Right renal cortex interstitium (tissue), 3 donors: ENCODE results near the gene WNT5B. TPM values are rescaled to one million over a fixed set of nuclear protein-coding genes. Genes with fewer than 3 reads are reported as not detected.
"Not testable (repeated sequence)": the region's sequence is repeated elsewhere in the genome, so short reads cannot be mapped to it uniquely, and the experiment has no call there.

Experiments used
- DNase-seq, 3 donors: peaks; one replicate each; pipeline ENCODE4 v3.0.0-alpha.2; 2013; ENCODE audit warnings: low read depth in 3 of 3, low spot score in 2 of 3
- polyA plus RNA-seq, 3 donors: library from polyadenylated mRNA; unstranded; fragments of 120-200 nt; gene quantifications; one replicate each; pipeline ENCODE4 v1.2.1, GENCODE V29; 2013; ENCODE audit not compliant: insufficient read length in 3 of 3

The WNT5B gene
- polyA plus RNA-seq, 3 donors, result 5.1 to 6.0 (median 5.3) TPM

DNA sequence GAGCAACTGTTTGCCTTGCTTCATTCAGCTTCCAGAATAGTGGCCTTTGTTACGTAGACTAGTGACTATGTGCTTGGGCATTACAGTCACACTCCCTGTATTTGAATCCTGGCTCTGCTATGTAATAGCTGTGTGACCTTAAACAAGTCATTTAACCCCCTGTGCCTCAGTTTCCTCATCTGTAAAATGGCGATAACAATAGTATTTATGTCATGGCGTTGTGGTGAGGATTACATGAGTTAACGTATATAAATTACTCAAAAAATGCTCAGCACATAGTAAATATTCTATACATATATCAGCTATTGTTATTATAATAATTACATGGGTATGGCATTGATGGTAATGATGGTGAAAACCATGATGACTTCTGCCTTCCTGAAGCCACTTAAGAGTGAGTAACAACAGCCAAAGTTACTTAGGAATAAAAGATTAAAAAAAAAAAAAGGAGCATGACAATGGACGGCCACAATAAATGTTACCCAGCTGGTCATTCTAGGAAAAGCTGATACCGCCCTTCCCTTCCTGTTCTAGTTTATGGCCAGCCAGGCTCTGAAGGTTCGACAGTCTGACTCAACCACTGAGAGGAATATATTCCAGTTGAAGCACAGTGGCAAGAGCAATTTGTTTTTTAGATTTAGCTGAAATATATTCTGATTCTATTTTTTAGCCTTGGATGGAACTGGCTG lies 51.9 kb downstream of the WNT5B start:
- DNase-seq, result no peak

DNA sequence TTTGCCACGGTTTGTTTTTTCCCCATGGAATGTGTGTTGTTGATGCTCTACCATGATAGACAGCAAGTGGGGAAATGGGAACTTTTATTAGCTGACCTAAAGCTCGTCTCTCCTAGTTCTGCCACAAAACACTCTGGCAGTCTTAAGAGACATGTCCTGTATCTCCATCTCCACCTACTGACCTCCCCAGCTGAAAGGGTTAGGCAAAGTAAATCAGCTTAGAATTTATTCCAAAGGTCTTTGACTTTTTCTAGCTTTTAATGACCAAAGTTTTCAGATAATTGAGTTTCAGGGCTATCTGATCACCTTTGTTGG lies 52.4 kb downstream of the WNT5B start:
- no peak for DNase-seq

DNA sequence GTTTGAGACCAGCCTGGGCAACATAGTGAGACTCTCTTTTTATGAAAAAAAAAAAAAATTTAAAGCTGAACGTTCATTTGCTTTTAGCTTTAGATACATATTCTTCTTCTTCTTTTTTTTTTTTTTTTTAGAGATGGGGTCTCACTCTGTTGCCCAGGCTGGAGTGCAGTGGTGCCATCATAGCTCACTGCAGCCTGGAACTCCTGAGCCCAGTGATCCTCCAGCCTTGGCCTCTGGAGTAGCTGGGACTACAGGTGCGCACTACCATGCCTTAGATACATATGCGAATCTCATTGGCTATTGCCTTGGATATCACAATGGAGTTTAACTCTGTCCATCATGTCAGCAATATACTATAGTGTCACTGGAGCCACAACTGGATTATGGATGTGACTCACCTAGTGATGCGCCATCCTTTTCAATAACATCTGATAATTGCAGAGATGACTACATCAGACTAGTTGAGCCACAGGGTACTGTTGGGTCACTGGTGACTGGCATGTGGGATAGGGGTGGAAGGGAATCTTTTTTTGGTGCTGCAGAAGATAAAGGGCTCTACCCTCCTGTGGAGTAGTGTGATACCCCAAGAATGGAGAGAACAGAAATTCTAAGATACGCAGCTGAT lies 59.2 kb downstream of the WNT5B start:
- no peak for DNase-seq

DNA sequence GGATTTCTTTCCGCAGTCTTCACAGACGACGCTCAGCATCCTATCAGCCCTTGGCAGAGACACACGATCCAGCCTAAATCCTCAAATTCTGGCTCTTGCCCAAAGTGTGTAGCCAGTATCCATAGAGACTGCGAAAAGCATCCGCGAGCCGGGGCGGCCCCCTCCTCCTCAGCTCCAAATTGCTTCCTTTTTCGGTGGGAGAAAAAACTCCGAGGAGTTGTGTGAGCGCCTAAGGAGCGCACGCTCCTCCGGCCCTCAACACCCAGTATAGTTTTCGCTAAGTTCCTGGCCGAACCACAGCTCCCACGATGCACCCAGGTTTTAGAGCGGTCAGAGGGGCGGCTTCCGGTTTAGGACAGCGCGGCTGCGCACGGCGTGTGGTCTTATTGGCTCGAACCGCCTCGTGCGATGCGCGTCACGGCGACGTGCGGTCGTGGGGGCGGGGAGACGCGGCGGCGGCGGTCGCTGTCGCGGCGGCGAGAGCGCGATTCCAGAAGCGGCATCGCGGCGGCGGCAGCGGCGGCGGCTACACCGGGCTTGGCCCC lies 61.6 kb downstream of the WNT5B start, which contains the start of gene ADIPOR2:
TSS of gene ADIPOR2 (plus strand) at position 493 of the 545 bp plus-strand sequence. CDS start 63,274 bp downstream, outside the sequence.
- DNase-seq, result peak; percentile 90 to 92 (median 91)

DNA sequence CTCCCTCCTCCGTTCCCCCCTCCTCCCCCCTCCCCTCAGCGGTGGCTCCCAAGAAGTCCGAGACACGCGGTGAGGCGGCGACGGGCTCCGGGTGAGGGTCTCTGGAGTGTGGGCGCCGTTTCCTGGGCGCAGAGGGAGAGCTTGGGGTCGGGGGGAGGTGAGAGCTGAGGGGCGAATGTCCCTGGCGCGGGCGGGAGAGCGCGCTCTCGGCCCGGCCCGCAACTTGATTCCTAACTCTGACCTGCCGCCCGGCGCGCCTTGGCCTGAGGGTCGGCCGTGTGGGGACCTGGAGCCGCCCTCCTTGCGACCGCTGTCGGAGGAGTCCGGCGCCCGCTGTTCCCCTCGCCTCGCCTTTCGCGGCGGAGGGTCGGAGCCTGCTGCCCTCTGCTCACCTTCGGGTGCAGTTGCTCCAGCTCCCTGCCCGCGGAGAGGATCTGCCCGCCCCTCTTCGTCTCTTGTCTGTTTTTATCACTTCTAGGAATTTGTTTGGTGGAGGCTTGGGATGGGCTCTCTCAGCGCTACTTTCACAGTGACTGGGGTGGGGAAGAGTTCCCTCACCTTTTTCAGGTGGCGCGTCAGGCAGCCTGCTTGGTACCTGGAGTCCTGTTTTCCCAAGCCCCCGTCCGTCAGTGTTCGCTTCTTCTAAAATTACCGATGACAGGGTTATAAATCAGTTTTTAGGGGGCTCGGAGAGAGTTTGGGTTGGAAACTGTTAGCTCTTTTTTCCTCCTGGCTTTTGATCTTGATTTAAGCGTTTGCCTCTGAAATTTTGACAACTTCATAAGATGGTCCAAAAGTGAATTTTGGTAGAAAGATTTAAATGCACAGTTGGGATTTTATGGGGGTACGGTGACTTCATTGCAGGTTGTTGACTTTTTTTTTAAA lies 62.3 kb downstream of the WNT5B start:
- peak in 1 of 3 donors; percentile 38 for DNase-seq

DNA sequence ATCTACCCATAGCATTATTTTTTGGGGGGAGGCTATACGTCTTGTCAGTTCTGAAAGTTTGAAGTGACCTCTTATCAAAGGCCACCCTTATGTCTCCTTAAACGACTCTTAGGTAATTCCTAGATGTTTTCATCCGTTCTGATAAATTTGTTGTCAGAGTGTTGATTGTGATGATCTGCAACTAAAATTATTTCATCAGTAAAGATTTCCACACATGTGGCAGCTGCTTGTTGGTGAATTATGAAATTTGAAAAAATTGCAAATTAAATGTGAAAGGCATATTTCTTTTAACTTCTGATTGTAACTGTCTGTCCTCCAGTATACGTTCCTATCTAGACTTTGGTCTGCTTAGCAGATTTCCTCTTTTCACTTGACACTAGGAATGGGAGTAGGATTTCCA lies 63.2 kb downstream of the WNT5B start:
- no peak for DNase-seq

DNA sequence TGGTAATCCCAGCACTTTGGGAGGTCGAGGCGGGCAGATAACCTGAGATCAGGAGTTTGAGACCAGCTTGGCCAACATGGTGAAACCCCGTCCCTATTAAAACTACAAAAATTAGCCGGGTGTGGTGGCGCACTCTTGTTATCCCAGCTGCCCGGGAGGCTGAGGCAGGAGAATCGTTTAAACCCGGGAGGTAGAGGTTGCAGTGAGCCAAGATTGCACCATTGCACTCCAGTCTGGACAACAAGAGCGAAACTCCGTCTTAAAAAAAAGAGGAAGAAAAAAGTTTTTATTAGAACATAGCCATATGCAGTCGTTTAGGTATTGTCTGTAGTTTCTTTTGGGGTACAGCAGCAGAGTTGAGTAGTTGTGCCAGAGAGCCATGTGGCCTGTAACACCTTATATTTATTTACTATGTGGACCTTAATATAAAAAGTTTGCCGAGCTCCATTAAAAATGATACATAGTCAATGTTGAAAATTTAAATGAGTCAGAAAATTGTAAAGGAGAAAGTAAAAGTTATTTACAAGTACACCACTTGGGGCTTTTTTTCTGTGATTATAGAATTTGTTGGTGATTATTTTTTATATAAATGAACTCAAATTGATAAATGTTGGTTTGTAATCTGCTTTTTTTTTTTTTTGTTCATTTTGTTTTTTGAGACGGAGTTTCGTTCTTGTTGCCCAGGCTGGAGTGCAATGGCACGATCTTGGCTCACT lies 64.0 kb downstream of the WNT5B start:
- no peak for DNase-seq

DNA sequence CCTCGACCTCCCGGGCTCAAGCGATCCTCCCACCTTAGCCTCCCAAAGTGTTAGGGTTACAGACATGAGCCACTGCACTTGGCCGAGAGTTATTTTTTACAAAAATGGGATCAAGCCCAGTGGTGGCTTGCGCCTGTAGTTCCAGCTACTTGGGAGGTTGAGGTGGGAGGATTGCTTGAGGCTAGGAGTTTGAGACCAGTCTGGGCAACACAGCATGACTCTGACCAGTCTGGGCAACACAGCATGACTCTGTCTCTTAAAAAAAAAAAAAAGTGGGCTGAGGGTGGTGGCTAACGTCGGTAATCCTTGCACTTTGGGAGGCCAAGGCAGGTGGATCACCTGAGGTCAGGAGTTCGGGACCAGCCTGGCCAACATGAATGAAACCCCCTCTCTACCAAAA lies 66.1 kb downstream of the WNT5B start:
- not testable (repeated sequence) for DNase-seq

DNA sequence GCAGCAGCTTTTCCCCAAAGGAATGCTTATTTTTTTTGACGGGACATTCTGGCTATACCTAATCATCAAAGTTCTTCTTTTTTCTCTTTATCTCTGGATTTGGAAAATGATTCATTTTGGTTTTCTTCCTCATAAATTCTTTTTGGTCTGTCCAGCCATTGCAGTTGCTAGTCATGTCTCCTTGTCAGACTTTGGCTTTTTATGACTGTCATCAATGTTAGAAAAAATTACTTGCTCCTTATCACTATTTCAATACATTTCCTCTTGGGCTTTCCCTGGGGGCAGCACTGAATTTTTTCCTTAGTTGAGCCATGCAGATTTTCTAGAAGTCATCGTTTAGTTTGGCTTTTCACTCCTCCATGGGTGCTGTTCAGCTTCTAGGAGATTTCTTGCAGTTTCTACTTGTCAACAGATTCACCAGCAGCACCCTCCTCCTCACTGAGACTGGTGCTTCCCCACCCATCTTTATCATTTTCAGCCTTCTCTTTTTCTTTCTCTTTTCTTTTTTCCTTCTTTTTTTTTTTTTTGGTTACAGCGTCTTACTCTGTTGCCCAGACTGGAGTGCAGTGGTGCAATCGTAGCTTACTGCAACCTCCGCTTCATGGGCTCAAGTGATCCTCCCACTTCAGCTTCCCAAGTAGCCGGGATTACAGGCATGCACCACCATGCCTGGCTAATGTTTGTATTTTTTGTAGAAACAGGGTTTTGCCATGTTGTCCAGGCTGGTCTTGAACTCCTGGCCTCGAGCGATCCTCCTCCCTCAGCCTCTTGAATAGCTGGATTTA lies 67.0 kb downstream of the WNT5B start:
- no peak for DNase-seq

DNA sequence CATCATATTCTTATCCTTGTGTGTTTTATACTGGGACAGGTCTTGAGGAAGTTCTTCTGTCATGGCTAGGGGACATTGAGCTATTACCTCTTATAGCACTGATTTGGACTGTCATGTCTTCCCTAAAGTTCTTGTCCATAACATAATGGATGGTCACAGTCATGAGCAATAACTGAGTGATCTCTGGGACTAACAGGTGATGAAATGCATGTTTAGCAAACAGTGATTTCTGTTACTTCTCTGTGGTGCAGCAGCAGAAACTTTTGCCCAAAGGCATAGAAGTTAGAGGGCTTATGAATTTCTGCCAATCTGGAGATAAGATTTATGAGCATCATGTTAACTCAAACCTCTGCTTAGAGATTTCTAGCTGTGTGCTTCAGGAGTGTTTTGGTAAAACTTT lies 67.8 kb downstream of the WNT5B start:
- no peak for DNase-seq

Other genes starting within 250 kb of the WNT5B start
- 10 to 100 TPM; 10.7 to 12.4 (median 10.8) TPM for gene FBXL14, start 34.6 kb upstream of the WNT5B start, polyA plus RNA-seq
- 10 to 100 TPM; 49.3 to 52.2 (median 49.5) TPM for gene ADIPOR2, start 61.8 kb downstream of the WNT5B start, polyA plus RNA-seq
- gene LRTM2, start 191.3 kb downstream of the WNT5B start, polyA plus RNA-seq, result under 1 TPM; 0.31 to 0.42 (median 0.33) TPM